GM21576 (cell line): ENCODE measurements around the gene IRF4.
A peak's percentile ranks its signal among the peaks of the same experiment; 100 is the strongest.

Source experiments
- ATAC-seq: cut with Tn5 transposase; IDR thresholded peaks from one replicate; pipeline ENCODE4 v1.9.1; 2021; ENCODE audit warnings: mild to moderate bottlenecking, moderate library complexity; ENCODE audit not compliant: unreplicated experiment

Gene IRF4

GRCh38 chr6:379410-380181, 12.0 kb upstream of the IRF4 start:
- ATAC-seq: peak; percentile 52

- no peak for ATAC-seq
Observed at GRCh38 chr6:380234-381218, 11.0 kb upstream of the IRF4 start.

GRCh38 chr6:381742-382461, 9.7 kb upstream of the IRF4 start:
- ATAC-seq: no peak

- no peak for ATAC-seq
Observed at GRCh38 chr6:382883-383810, 8.4 kb upstream of the IRF4 start.

- no peak for ATAC-seq
Observed at GRCh38 chr6:383856-384255, 7.7 kb upstream of the IRF4 start.

- ATAC-seq: no peak
Observed at GRCh38 chr6:384898-385297, 6.7 kb upstream of the IRF4 start.

GRCh38 chr6:385614-386013, 5.9 kb upstream of the IRF4 start:
- ATAC-seq: no peak

GRCh38 chr6:386688-387266, 4.8 kb upstream of the IRF4 start:
- ATAC-seq: no peak

- no peak for ATAC-seq
Observed at GRCh38 chr6:387293-387741, 4.2 kb upstream of the IRF4 start.

- no peak for ATAC-seq
Observed at GRCh38 chr6:388202-388903, 3.2 kb upstream of the IRF4 start.

GRCh38 chr6:389143-389542, 2.4 kb upstream of the IRF4 start:
- no peak for ATAC-seq

- peak; percentile 40 for ATAC-seq
Observed at GRCh38 chr6:389622-390021, 1.9 kb upstream of the IRF4 start.

- peak; percentile 25 for ATAC-seq
Observed at GRCh38 chr6:390914-391558, 516 bp upstream of the IRF4 start.

GRCh38 chr6:392441-393390, 1.2 kb downstream of the IRF4 start:
- no peak for ATAC-seq

GRCh38 chr6:393391-394221, 2.1 kb downstream of the IRF4 start:
- ATAC-seq: no peak

- no peak for ATAC-seq
Observed at GRCh38 chr6:394641-395289, 3.2 kb downstream of the IRF4 start.
